ENCODE data around the gene MAP2. TPM values are rescaled to one million over a fixed set of nuclear protein-coding genes. Genes with fewer than 3 reads are reported as not detected.

The MAP2 gene
- polyA plus RNA-seq, 1 donor (not counting 4 experiments of a cell fraction or from before 2014, with no cell fraction given): 16.2 TPM

GRCh38 chr2:209389171-209389618, 34.7 kb upstream of the MAP2 start:
- no peaks in the 10 kb centered on the region for H3K9me1 ChIP-seq (ENCODE audit: control insufficient read depth, extremely low read depth, insufficient read depth, low read length)
- no peaks in the 10 kb centered on the region for H4K20me1 ChIP-seq (ENCODE audit: control insufficient read depth, extremely low read depth, insufficient read depth, low read length)
- H3K36me3 ChIP-seq (ENCODE audit: control insufficient read depth in 2 of 2, extremely low read depth in 1 of 2, insufficient read depth in 2 of 2, low read length in 2 of 2): no peaks in the 10 kb centered on the region
- TF ChIP-seq, protein P1, sequence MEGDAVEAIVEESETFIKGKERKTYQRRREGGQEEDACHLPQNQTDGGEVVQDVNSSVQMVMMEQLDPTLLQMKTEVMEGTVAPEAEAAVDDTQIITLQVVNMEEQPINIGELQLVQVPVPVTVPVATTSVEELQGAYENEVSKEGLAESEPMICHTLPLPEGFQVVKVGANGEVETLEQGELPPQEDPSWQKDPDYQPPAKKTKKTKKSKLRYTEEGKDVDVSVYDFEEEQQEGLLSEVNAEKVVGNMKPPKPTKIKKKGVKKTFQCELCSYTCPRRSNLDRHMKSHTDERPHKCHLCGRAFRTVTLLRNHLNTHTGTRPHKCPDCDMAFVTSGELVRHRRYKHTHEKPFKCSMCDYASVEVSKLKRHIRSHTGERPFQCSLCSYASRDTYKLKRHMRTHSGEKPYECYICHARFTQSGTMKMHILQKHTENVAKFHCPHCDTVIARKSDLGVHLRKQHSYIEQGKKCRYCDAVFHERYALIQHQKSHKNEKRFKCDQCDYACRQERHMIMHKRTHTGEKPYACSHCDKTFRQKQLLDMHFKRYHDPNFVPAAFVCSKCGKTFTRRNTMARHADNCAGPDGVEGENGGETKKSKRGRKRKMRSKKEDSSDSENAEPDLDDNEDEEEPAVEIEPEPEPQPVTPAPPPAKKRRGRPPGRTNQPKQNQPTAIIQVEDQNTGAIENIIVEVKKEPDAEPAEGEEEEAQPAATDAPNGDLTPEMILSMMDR (optimal IDR thresholded peaks at IDR 0.05 in 1 of 3, IDR thresholded peaks at IDR 0.05 in 1 of 3, conservative IDR thresholded peaks at IDR 0.05 in 1 of 3; ENCODE audit: extremely low read depth in 1 of 3, insufficient read depth in 2 of 3, low read length in 3 of 3): no peak
- no peak for TF ChIP-seq EZH2 (IDR thresholded peaks at IDR 0.05; ENCODE audit: low read length)
- dilution Hi-C loops (cut with MboI; ENCODE audit: extremely low pct_ligation_motif_present, low sequenced_read_pairs): no loop called here
- H3K4me1 ChIP-seq (ENCODE audit: control insufficient read depth, extremely low read depth, insufficient read depth, low read length): peaks cover 3% of the 10 kb centered on the region
- H3K27me3 ChIP-seq (ENCODE audit: control insufficient read depth, extremely low read depth, insufficient read depth, low read length): no peaks in the 10 kb centered on the region
- FAIRE-seq: no peak
- no peak overlapping the region for H3K4me2 ChIP-seq (ENCODE audit: control insufficient read depth, extremely low read depth, insufficient read depth, low read depth, low read length)
- no peak for DNase-seq (ENCODE audit: low read depth, low spot score)
- H3K4me3 ChIP-seq (ENCODE audit: control insufficient read depth in 2 of 3, extremely low read depth in 1 of 3, insufficient read depth in 2 of 3, low read depth in 1 of 3, low read length in 3 of 3): no peak overlapping the region
- no peak overlapping the region for H3K9ac ChIP-seq (ENCODE audit: control insufficient read depth, extremely low read depth, insufficient read depth, low read length)
- H3K9me3 ChIP-seq (ENCODE audit: control insufficient read depth, low read depth, low read length): no peaks in the 10 kb centered on the region
- no peaks in the 10 kb centered on the region for H3K79me2 ChIP-seq (ENCODE audit: control insufficient read depth, insufficient read depth, low read length)
- no peak overlapping the region for H3K27ac ChIP-seq (ENCODE audit: control insufficient read depth, insufficient read depth, low read length)
- H2AFZ ChIP-seq (ENCODE audit: control insufficient read depth, low read length): no peak overlapping the region

- H3K27me3 ChIP-seq (ENCODE audit: control insufficient read depth, extremely low read depth, insufficient read depth, low read length): no peaks in the 10 kb centered on the region
- no peak overlapping the region for H3K4me3 ChIP-seq (ENCODE audit: control insufficient read depth in 2 of 3, extremely low read depth in 1 of 3, insufficient read depth in 2 of 3, low read depth in 1 of 3, low read length in 3 of 3)
- DNase-seq (ENCODE audit: low read depth, low spot score): no peak
- no peaks in the 10 kb centered on the region for H3K9me1 ChIP-seq (ENCODE audit: control insufficient read depth, extremely low read depth, insufficient read depth, low read length)
- TF ChIP-seq, protein P1 (optimal IDR thresholded peaks at IDR 0.05 in 1 of 3, IDR thresholded peaks at IDR 0.05 in 1 of 3, conservative IDR thresholded peaks at IDR 0.05 in 1 of 3; ENCODE audit: extremely low read depth in 1 of 3, insufficient read depth in 2 of 3, low read length in 3 of 3): no peak
- no peak for TF ChIP-seq EZH2 (IDR thresholded peaks at IDR 0.05; ENCODE audit: low read length)
- no peaks in the 10 kb centered on the region for H3K9me3 ChIP-seq (ENCODE audit: control insufficient read depth, low read depth, low read length)
- no peaks in the 10 kb centered on the region for H3K36me3 ChIP-seq (ENCODE audit: control insufficient read depth in 2 of 2, extremely low read depth in 1 of 2, insufficient read depth in 2 of 2, low read length in 2 of 2)
- H3K4me1 ChIP-seq (ENCODE audit: control insufficient read depth, extremely low read depth, insufficient read depth, low read length): peaks cover 3% of the 10 kb centered on the region
- no peak for FAIRE-seq
- no peaks in the 10 kb centered on the region for H4K20me1 ChIP-seq (ENCODE audit: control insufficient read depth, extremely low read depth, insufficient read depth, low read length)
- H3K9ac ChIP-seq (ENCODE audit: control insufficient read depth, extremely low read depth, insufficient read depth, low read length): no peak overlapping the region
- no peak overlapping the region for H2AFZ ChIP-seq (ENCODE audit: control insufficient read depth, low read length)
- no peak overlapping the region for H3K4me2 ChIP-seq (ENCODE audit: control insufficient read depth, extremely low read depth, insufficient read depth, low read depth, low read length)
- H3K79me2 ChIP-seq (ENCODE audit: control insufficient read depth, insufficient read depth, low read length): no peaks in the 10 kb centered on the region
- H3K27ac ChIP-seq (ENCODE audit: control insufficient read depth, insufficient read depth, low read length): no peak overlapping the region
- dilution Hi-C loops (cut with MboI; ENCODE audit: extremely low pct_ligation_motif_present, low sequenced_read_pairs): no loop called here
These were observed 33.0 kb upstream of the MAP2 start for GRCh38 chr2:209390839-209391238.
